Common myeloid progenitor, CD34-positive (primary cell): ENCODE data around the gene MAPK8.
A peak's percentile ranks its signal among the peaks of the same experiment; 100 is the strongest.

Experiments used
- CTCF ChIA-PET: fragments of 350-600 bp; sonication (Branson Sonifier 250); formaldehyde crosslinking; loops from one replicate; lab custom pipeline; 2021; ENCODE audit warnings: antibody characterized with exemption; lab: Charles Lee
- POLR2A ChIA-PET: fragments of 350-600 bp; sonication (Branson Sonifier 250); formaldehyde crosslinking; loops from one replicate; lab custom pipeline; 2021; ENCODE audit warnings: antibody characterized with exemption; lab: Charles Lee
- DNase-seq, 3 donors: peaks; one replicate each; pipeline versions ENCODE4 v3.0.0 to v3.0.0-alpha.2; 2013
- H3K27ac ChIP-seq, 2 experiments: 1 replicate in 1 of 2; 2 replicates in 1 of 2; pipeline ENCODE4 v1.7.0; 2013; ENCODE audit warnings: inconsistent platforms in 2 of 2, low read length in 2 of 2, mild to moderate bottlenecking in 2 of 2, low read depth in 1 of 2, moderate library complexity in 1 of 2; ENCODE audit not compliant: severe bottlenecking in 2 of 2, insufficient read depth in 1 of 2, poor library complexity in 1 of 2
- H3K27me3 ChIP-seq, 5 experiments: replicated peaks in 2 of 5; 1 replicate in 3 of 5; 2 replicates in 2 of 5; pipeline versions ENCODE4 v1.6.1 to v1.7.0; 2013; ENCODE audit warnings: low read length in 4 of 5, mild to moderate bottlenecking in 2 of 5, moderate library complexity in 2 of 5, inconsistent platforms in 1 of 5; ENCODE audit not compliant: insufficient read depth in 5 of 5, control insufficient read depth in 4 of 5
- H3K36me3 ChIP-seq, 4 experiments: 1 replicate in 2 of 4; 2 replicates in 2 of 4; pipeline versions ENCODE4 v1.6.1 to v1.7.0; 2013; ENCODE audit warnings: low read length in 3 of 4, control low read depth in 1 of 4, mild to moderate bottlenecking in 1 of 4; ENCODE audit not compliant: control insufficient read depth in 4 of 4, insufficient read depth in 4 of 4
- H3K4me1 ChIP-seq, 4 experiments: 1 replicate in 3 of 4; 2 replicates in 1 of 4; pipeline versions ENCODE4 v1.6.1 to v1.7.1; 2013; ENCODE audit warnings: low read length in 3 of 4, mild to moderate bottlenecking in 3 of 4, control low read depth in 1 of 4, inconsistent platforms in 1 of 4, moderate library complexity in 1 of 4; ENCODE audit not compliant: control insufficient read depth in 4 of 4, insufficient read depth in 4 of 4; ENCODE audit errors: control extremely low read depth in 1 of 4
- H3K4me3 ChIP-seq, 7 experiments: 1 replicate in 4 of 7; 2 replicates in 3 of 7; pipeline versions ENCODE4 v1.5.1 to v1.7.0; 2013; ENCODE audit warnings: mild to moderate bottlenecking in 7 of 7, low read length in 6 of 7, moderate library complexity in 6 of 7, inconsistent platforms in 2 of 7, low read depth in 2 of 7, control low read depth in 1 of 7; ENCODE audit not compliant: insufficient read depth in 4 of 7, control insufficient read depth in 1 of 7; ENCODE audit errors: extremely low read depth in 1 of 7
- H3K9me3 ChIP-seq, 5 experiments: 1 replicate in 4 of 5; 2 replicates in 1 of 5; pipeline versions ENCODE4 v1.6.1 to v1.7.1; 2013; ENCODE audit warnings: low read length in 4 of 5, mild to moderate bottlenecking in 2 of 5, inconsistent platforms in 1 of 5, low read depth in 1 of 5, moderate library complexity in 1 of 5; ENCODE audit not compliant: control insufficient read depth in 4 of 5, insufficient read depth in 2 of 5; ENCODE audit errors: control extremely low read depth in 1 of 5
- WGBS: methylation state at CpG from one replicate; pipeline ENCODE4 v1.1.5; 2013; ENCODE audit not compliant: insufficient coverage; 5-methylcytosine and 5-hydroxymethylcytosine counted together

The MAPK8 gene

DNA sequence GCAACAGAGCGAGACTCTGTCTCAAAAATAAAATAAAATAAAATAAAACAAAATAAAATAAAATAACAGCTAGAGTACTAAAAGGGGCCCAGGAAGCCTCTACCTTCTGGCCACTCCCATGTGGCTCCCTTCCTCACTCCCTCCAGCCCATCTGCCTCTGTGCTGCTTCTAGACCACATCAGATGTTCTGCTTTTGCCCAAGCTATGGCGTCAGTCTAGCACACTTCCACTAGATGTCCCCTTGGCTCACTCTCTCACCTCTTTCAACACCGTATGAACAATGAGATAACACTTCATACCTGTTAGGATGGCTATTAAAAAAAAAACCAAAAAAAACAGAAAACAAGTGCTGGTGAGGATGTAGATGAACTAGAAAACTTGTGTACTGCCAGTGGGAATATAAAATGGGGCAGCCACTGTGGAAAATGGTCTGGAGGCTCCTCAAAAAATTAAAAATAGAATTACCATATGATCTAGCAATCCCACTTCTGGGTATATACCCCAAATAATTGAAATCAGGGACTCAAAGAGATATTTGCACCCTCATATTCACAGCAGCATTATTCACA is 166.1 kb downstream of the MAPK8 start:
- no CpG with 5 or more reads among the region's 3 CpGs for WGBS
- ChIA-PET CTCF (interaction anchor here (1.1 to 32.1 kb wide), 5 partner anchors 9 to 111 kb away, joined by 3 to 615 read pairs (median 82); no protein-coding TSS in a partner anchor), POLR2A (no interaction called here)
- Histone ChIP-seq H3K4me1 (peaks cover 14 to 90% (median 85%) of the 10 kb centered on the region in 4 experiments), H3K27me3 (no peaks in the 10 kb centered on the region), H3K27ac (peak overlapping the region in 1 of 2 experiments; percentile 51), H3K4me3 (no peak overlapping the region), H3K36me3 (peaks cover 2 to 15% (median 11%) of the 10 kb centered on the region in 4 experiments), H3K9me3 (no peaks in the 10 kb centered on the region)
- peak in 2 of 3 donors; percentile 66 to 75 for DNase-seq

DNA sequence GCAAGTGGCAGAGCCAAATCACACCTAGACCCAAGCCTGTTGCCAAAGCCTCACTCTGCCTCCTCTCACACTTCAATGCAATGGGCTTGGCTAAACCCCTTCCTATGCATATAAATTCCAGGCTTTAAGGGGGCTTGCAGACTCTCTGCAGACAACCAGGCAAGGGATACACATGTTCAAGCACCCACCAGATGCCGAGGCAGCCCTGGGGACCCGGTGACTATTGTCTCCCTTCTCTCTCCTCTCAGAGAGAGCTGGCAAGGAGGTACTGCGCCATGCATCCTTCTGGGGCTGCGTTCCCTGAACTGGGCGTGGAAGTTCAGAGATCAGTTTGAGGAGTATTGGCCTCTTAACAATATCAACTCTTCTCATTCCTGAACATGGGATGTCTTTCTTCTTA is 167.2 kb downstream of the MAPK8 start:
- H3K9me3 ChIP-seq, result no peaks in the 10 kb centered on the region
- ChIA-PET CTCF (interaction anchor here (12.6 to 32.1 kb wide), 2 partner anchors 15 to 25 kb away, joined by 155 to 615 read pairs; no protein-coding TSS in a partner anchor), POLR2A (no interaction called here)
- peaks cover 14 to 87% (median 81%) of the 10 kb centered on the region in 4 experiments for H3K4me1 ChIP-seq
- WGBS, result 86% methylated on average over 4 of the region's 5 CpGs
- H3K36me3 ChIP-seq, result peaks cover 2 to 24% (median 15%) of the 10 kb centered on the region in 4 experiments
- no peak overlapping the region for H3K4me3 ChIP-seq
- peak overlapping the region in 1 of 2 experiments; percentile 51 for H3K27ac ChIP-seq
- no peaks in the 10 kb centered on the region for H3K27me3 ChIP-seq
- no peak for DNase-seq

DNA sequence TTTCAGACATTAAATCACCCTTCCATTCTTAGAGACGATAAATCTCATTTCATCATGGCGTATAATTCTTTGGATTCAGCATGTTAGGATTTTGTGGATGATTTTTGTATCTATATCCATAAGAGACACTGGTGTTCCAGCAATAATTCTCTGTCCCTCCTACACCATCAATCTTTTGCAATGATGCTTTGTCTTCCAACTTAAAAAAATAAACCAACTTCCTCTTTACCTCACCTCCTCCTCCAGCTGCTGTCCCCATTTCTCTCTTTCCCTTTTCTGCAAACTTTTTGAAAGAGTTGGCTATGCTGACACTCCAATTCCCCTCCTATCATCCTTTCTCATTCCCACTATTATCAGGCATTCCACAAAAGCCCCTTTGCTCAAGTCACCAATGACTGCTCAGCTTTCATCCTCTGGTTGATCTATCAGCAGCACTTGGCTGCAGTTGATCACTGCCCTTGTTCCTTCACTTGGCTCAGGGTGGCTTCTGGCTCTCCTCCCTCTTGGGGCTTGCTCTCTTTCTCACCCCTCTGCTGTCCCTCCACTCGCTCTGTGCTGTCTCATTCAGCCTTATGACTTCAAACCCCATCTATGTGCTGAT is 168.4 kb downstream of the MAPK8 start:
- peak overlapping the region in 1 of 7 experiments; percentile 22 for H3K4me3 ChIP-seq
- no peaks in the 10 kb centered on the region for H3K27me3 ChIP-seq
- H3K27ac ChIP-seq, result no peak overlapping the region
- H3K36me3 ChIP-seq, result peaks cover 2 to 28% (median 17%) of the 10 kb centered on the region in 4 experiments
- WGBS, result 80% methylated on average over 1 of the region's 3 CpGs
- peaks cover 14 to 87% (median 81%) of the 10 kb centered on the region in 4 experiments for H3K4me1 ChIP-seq
- DNase-seq, result peak in 2 of 3 donors; percentile 43 to 54
- ChIA-PET CTCF (interaction anchor here (0.6 to 32.1 kb wide), 6 partner anchors 16 to 57 kb away, joined by 3 to 615 read pairs (median 4); no protein-coding TSS in a partner anchor), POLR2A (interaction anchor here (0.6 kb wide), 1 partner anchor 1856 kb away, joined by 3 read pairs; no protein-coding TSS in a partner anchor)
- no peaks in the 10 kb centered on the region for H3K9me3 ChIP-seq

DNA sequence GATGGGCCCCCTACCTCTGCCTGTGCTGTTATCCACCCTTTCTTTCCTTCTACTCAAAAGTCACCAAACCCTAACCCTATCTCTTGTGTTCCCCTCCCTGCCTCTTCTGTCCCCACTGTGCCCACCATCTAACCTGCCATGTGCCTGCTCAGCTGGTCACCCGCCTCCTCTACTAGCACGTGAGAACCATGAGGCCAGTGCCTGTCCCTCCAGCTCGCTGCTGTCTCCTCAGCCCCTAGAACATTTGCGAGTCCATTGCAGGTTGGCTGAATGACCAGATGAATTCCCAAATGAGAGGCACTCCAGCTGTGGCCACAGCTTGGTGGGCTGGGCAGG is 169.4 kb downstream of the MAPK8 start:
- Histone ChIP-seq H3K4me1 (peaks cover 12 to 87% (median 81%) of the 10 kb centered on the region in 4 experiments), H3K27ac (peak overlapping the region in 1 of 2 experiments; percentile 54), H3K36me3 (peaks cover 2 to 28% (median 17%) of the 10 kb centered on the region in 4 experiments), H3K27me3 (no peaks in the 10 kb centered on the region), H3K9me3 (no peaks in the 10 kb centered on the region), H3K4me3 (no peak overlapping the region)
- no peak for DNase-seq
- CTCF ChIA-PET, result interaction anchor here (0.7 to 32.1 kb wide), 6 partner anchors 8 to 48 kb away, joined by 3 to 615 read pairs (median 4); no protein-coding TSS in a partner anchor
- 92% methylated on average over 4 of the region's 4 CpGs for WGBS
- POLR2A ChIA-PET, result interaction anchor here (0.9 kb wide), 1 partner anchor 32 kb away, joined by 3 read pairs; no protein-coding TSS in a partner anchor

DNA sequence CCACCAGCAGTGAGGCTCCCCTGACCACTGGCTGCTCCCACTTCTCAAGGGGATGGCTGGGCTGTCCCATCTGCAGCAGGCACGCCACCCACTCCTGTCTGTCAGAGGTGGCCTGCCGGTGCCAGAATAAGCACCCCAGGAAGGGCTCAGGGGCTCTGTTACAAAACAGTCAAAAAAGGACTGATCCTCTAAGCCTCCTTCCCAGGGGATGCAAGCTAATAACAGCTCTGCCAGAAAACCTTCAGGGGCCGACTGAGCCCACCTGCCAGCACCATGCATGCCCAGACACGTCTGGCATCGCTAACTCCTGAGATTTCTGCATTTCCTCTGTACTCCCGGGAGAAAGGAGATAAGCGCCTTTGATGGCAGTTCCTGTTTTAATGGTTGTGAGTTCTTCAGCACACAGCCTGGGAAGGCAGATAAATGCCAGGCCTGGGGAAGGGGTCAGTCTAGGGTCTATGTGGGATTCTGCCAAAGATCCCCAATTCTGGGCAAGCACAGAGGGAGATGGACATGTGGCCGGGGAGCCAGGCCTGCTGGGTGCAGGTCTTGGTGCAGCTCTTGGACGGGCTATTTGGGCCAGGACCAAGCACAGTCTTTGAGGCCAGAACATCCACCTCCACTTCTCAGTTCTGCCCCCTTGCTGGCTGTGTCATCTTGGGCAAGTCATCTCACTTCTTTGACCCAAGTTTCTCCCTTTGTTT is 170.0 kb downstream of the MAPK8 start:
- DNase-seq, result peak in 2 of 3 donors; percentile 28 to 48

DNA sequence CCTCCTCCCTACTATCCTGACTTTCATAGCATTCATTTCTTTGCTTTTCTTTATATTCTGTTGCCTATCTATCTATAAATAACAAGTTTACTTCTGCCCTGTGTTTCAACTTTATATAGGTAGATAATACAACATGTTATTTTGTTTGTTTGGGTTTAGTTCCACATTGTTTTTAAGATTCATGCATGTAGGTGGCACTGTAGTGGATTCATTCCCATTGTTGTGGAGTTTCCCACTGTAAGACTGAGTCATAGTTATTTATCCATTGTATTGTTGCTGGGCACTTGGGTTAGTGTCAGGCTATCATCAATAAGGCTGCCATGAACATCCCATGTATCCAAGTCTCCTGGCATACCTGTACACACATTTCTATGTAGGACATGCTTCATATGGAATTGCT is 170.7 kb downstream of the MAPK8 start:
- POLR2A ChIA-PET, result no interaction called here
- Histone ChIP-seq H3K27me3 (no peaks in the 10 kb centered on the region), H3K4me3 (no peak overlapping the region), H3K4me1 (peaks cover 12 to 87% (median 76%) of the 10 kb centered on the region in 4 experiments), H3K9me3 (no peaks in the 10 kb centered on the region), H3K36me3 (peaks cover 2 to 28% (median 17%) of the 10 kb centered on the region in 4 experiments), H3K27ac (peak overlapping the region in 1 of 2 experiments; percentile 2)
- DNase-seq, result no peak
- CTCF ChIA-PET, result interaction anchor here (2.9 to 32.1 kb wide), 3 partner anchors 18 to 33 kb away, joined by 11 to 615 read pairs (median 155); no protein-coding TSS in a partner anchor

More for the DNA sequence above, 170.0 kb downstream of the MAPK8 start:
- H3K4me3 ChIP-seq, result no peak overlapping the region
- H3K9me3 ChIP-seq, result no peaks in the 10 kb centered on the region
- H3K27ac ChIP-seq, result peak overlapping the region in 1 of 2 experiments; percentile 54
- CTCF ChIA-PET, result interaction anchor here (1.0 to 32.1 kb wide), 5 partner anchors 9 to 32 kb away, joined by 3 to 615 read pairs (median 11); no protein-coding TSS in a partner anchor
- peaks cover 2 to 28% (median 17%) of the 10 kb centered on the region in 4 experiments for H3K36me3 ChIP-seq
- peaks cover 12 to 87% (median 80%) of the 10 kb centered on the region in 4 experiments for H3K4me1 ChIP-seq
- WGBS, result 21% methylated on average over 9 of the region's 9 CpGs
- POLR2A ChIA-PET, result interaction anchor here (0.9 kb wide), 1 partner anchor 32 kb away, joined by 3 read pairs; no protein-coding TSS in a partner anchor
- H3K27me3 ChIP-seq, result no peaks in the 10 kb centered on the region
